Duodenal mucosa (tissue), 2 donors: ENCODE measurements around the gene PPP1R14B.
A peak's percentile ranks its signal among the peaks of the same experiment; 100 is the strongest.

ENCODE experiments used
- H3K27ac ChIP-seq: one replicate; pipeline ENCODE4 v1.7.0; 2013; ENCODE audit warnings: low read depth, low read length
- H3K27me3 ChIP-seq, 2 donors: one replicate each; pipeline ENCODE4 v1.7.0; 2013; ENCODE audit warnings: low read length in 2 of 2, control low read depth in 1 of 2; ENCODE audit not compliant: insufficient read depth in 2 of 2, control insufficient read depth in 1 of 2
- H3K36me3 ChIP-seq, 2 donors: one replicate each; pipeline ENCODE4 v1.7.0; 2013; ENCODE audit warnings: low read length in 2 of 2, control low read depth in 1 of 2; ENCODE audit not compliant: insufficient read depth in 2 of 2, control insufficient read depth in 1 of 2
- H3K4me1 ChIP-seq, 2 donors: one replicate each; pipeline ENCODE4 v1.7.0; 2013; ENCODE audit warnings: low read length in 2 of 2, control low read depth in 1 of 2; ENCODE audit not compliant: insufficient read depth in 2 of 2, control insufficient read depth in 1 of 2
- H3K4me3 ChIP-seq, 2 donors: one replicate each; pipeline ENCODE4 v1.7.0; 2013; ENCODE audit warnings: low read length in 2 of 2, low read depth in 1 of 2
- H3K9ac ChIP-seq, 2 donors: one replicate each; pipeline ENCODE4 v1.7.0; 2013; ENCODE audit warnings: low read length in 2 of 2, low read depth in 1 of 2
- H3K9me3 ChIP-seq, 2 donors: one replicate each; pipeline ENCODE4 v1.7.0; 2013; ENCODE audit warnings: low read length in 2 of 2, control low read depth in 1 of 2; ENCODE audit not compliant: control insufficient read depth in 1 of 2

PPP1R14B gene, protein sequence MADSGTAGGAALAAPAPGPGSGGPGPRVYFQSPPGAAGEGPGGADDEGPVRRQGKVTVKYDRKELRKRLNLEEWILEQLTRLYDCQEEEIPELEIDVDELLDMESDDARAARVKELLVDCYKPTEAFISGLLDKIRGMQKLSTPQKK

GRCh38 chr11:64246871-64247728, at the start of gene PPP1R14B:
Gene PPP1R14B (minus strand): TSS chr11:64246943. CDS start chr11:64246673, 270 bp downstream.
- H3K36me3 ChIP-seq = peaks cover 0 to 12% of the 10 kb centered on the region in 2 donors
- no peaks in the 10 kb centered on the region for H3K27me3 ChIP-seq
- no peaks in the 10 kb centered on the region for H3K9me3 ChIP-seq
- peak within 1 kb of the TSS; percentile 92 to 95 for H3K9ac ChIP-seq
- peak within 1 kb of the TSS; percentile 95 to 100 for H3K4me3 ChIP-seq
- H3K27ac ChIP-seq = peak within 1 kb of the TSS; percentile 94
- H3K4me1 ChIP-seq = peaks cover 56 to 76% of the 10 kb centered on the region in 2 donors

GRCh38 chr11:64296236-64296635, 49.5 kb upstream of the PPP1R14B start:
- Histone ChIP-seq H3K36me3 (no peaks in the 10 kb centered on the region), H3K9ac (no peak overlapping the region), H3K4me1 (peaks cover 24 to 26% of the 10 kb centered on the region in 2 donors), H3K4me3 (no peak overlapping the region), H3K9me3 (no peaks in the 10 kb centered on the region), H3K27me3 (peaks cover 70 to 77% of the 10 kb centered on the region in 2 donors), H3K27ac (no peak overlapping the region)

DNA sequence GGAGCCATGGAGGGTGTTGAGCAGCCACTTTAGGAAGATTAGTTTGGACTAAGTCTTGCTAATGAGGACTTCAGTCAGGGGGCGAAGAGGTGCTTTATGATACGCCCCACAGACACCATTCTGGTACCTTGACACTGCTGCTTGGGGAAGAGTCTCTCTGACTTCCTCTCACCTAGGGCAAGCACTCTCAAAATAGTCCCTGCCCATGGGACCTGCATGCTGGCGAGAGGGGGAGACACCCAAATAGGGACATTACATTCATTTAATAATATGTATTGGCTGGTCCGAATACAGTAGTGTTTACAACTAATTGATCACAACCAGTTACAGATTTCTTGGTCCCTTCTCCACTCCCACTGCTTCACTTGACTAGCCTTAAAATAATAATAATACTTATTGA, 49.0 kb upstream of the PPP1R14B start:
- Histone ChIP-seq H3K4me3 (no peak overlapping the region), H3K4me1 (peaks cover 23% of the 10 kb centered on the region in 2 donors), H3K36me3 (no peaks in the 10 kb centered on the region), H3K27ac (no peak overlapping the region), H3K9ac (no peak overlapping the region), H3K9me3 (no peaks in the 10 kb centered on the region), H3K27me3 (peaks cover 74 to 80% of the 10 kb centered on the region in 2 donors)

DNA sequence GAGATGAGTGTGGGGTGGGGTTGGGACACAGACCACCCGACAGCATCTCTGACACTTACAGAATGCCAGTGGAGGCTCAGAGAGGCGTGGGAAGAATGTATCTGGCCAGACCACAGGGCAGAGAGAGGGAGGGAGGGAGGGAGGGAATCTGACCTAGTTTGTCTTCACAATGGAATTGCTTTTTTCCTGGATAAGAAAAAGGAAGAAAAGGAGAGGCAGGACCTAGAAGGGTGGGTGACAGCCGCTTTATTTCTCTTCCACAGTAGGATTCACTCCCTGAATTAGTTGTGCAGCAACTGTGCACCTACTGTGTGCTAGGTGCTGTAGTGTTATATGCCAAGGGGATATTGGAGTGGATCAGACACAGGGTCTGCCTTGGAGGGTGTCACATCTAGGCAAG, 48.0 kb upstream of the PPP1R14B start:
- H3K27me3 ChIP-seq = peaks cover 66 to 78% of the 10 kb centered on the region in 2 donors
- H3K9me3 ChIP-seq = no peaks in the 10 kb centered on the region
- peaks cover 13% of the 10 kb centered on the region in 2 donors for H3K4me1 ChIP-seq
- H3K36me3 ChIP-seq = no peaks in the 10 kb centered on the region
- no peak overlapping the region for H3K27ac ChIP-seq
- no peak overlapping the region for H3K9ac ChIP-seq
- H3K4me3 ChIP-seq = no peak overlapping the region

GRCh38 chr11:64292460-64293254, 45.9 kb upstream of the PPP1R14B start:
- peaks cover 49 to 66% of the 10 kb centered on the region in 2 donors for H3K27me3 ChIP-seq
- no peak overlapping the region for H3K9ac ChIP-seq
- H3K4me3 ChIP-seq = no peak overlapping the region
- H3K27ac ChIP-seq = no peak overlapping the region
- H3K9me3 ChIP-seq = no peaks in the 10 kb centered on the region
- H3K4me1 ChIP-seq = peaks cover 5% of the 10 kb centered on the region in 2 donors
- no peaks in the 10 kb centered on the region for H3K36me3 ChIP-seq

DNA sequence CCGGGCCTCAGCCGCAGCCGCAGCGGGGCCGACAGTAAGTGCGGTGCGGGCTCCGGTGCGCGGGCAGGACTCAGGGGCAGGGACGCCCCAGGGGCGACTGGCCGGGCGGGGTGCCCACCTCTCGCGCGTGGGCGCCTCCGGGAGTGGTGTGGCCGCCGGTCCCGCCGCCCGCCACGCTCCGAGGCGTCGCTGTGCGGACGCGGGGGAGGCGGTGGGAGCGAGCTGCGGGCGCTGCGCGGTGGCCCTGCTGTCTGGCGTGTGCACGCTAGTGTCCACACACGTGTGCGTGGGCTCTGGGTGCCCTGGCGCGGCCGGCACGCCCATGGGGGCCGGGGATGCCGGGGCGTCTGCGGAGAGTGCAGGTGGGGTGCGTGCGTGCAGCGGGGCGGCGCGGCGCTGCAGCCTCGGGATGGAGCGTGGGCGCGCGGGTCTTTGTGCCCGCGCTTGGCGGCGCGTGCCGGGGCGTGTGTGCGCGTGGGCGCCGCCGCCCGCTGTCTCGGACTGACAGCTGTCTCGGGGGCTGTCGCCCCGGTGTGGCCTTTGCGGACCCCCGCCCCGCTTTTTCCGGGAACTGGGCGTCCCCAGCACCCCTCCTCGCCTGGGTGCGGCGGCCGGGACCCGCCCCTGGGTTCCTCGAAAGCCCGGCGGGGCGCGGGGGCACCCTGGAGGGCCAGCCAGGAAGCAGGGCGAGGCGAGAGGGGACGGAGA, 45.2 kb upstream of the PPP1R14B start:
- Histone ChIP-seq H3K9ac (no peak overlapping the region), H3K36me3 (no peaks in the 10 kb centered on the region), H3K27me3 (peaks cover 42 to 58% of the 10 kb centered on the region in 2 donors), H3K4me1 (peaks cover 0 to 5% of the 10 kb centered on the region in 2 donors), H3K27ac (no peak overlapping the region), H3K4me3 (no peak overlapping the region), H3K9me3 (no peaks in the 10 kb centered on the region)

- H3K27ac ChIP-seq = no peak within 1 kb of the TSS
- no peak within 1 kb of the TSS for H3K4me3 ChIP-seq
- H3K9ac ChIP-seq = no peak within 1 kb of the TSS
- peaks cover 39 to 52% of the 10 kb centered on the region in 2 donors for H3K27me3 ChIP-seq
- no peaks in the 10 kb centered on the region for H3K9me3 ChIP-seq
- H3K4me1 ChIP-seq = peaks cover 6 to 8% of the 10 kb centered on the region in 2 donors
- no peaks in the 10 kb centered on the region for H3K36me3 ChIP-seq
Observed at GRCh38 chr11:64291262-64291751, 44.6 kb upstream of the PPP1R14B start, which contains the start of gene KCNK4. Gene KCNK4 (plus strand): TSS chr11:64291302. CDS start chr11:64293019, 1,717 bp downstream.

DNA sequence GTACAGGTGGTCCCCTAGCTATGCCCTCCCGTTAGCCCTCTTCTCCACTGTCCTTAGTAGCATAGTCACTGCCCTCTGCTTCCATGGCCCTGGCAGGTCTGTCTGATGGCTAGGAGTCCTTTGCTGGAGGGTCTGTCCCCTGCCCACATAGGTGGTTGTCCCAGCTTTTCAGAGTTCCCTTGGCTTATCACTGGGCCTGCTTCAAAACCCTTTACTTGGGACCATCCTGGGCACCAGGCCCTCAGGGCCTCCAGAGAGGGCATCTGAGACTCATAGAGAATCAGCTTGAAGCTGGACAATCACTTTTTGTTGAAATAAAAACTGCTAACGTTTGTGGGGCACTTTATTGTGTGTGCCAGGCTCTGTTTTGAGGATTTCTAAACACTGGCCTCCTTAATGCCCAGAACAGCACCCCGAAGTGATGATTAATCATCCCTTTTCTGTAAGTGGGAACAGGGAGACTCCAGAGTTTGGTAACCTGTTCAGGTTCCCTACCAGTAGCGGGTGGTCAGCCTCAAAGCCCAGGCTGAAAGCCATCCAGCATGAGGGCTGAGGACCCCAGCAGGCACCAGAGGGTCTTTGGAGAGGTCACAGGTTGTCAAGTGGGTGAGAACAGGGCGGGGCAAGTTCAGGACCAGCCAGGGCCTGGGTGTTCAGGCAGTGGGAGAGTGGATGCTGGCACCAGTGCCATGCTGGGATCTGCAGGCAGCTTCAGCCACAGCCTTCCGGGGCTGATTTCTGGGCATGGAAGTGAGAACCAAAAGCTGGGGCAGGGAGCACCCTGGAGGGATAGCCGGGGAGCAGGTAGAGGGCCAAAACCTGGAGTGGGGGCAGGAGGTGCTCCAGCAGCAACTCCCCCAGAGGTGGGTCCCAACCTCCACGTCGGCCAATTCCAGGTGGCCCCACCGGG, 43.9 kb upstream of the PPP1R14B start:
- H3K27me3 ChIP-seq = peaks cover 39 to 45% of the 10 kb centered on the region in 2 donors
- H3K4me3 ChIP-seq = no peak overlapping the region
- no peak overlapping the region for H3K9ac ChIP-seq
- no peaks in the 10 kb centered on the region for H3K9me3 ChIP-seq
- H3K36me3 ChIP-seq = no peaks in the 10 kb centered on the region
- peaks cover 10 to 13% of the 10 kb centered on the region in 2 donors for H3K4me1 ChIP-seq
- H3K27ac ChIP-seq = no peak overlapping the region
